Transverse colon (tissue), 3 donors: ENCODE data around the gene HOXA1.

Experiments
- EP300 ChIP-seq: sonication (generic); formaldehyde crosslinking; IDR thresholded peaks from one replicate; pipeline ENCODE4 v1.6.1; 2017; ENCODE audit warnings: antibody characterized with exemption, low read depth
- TF ChIP-seq, protein P1 (sequence below), 5 experiments: fragments of 200-600 bp in 3 of 5; fragments of 450-650 bp in 2 of 5; sonication (generic) in 3 of 5; IDR thresholded peaks; 1 replicate in 2 of 5; 2 replicates in 3 of 5; pipeline ENCODE4 v1.5.1; 2016 to 2017; ENCODE audit warnings: antibody characterized with exemption in 5 of 5, inconsistent platforms in 3 of 5, mild to moderate bottlenecking in 2 of 5, moderate library complexity in 1 of 5

DNA sequence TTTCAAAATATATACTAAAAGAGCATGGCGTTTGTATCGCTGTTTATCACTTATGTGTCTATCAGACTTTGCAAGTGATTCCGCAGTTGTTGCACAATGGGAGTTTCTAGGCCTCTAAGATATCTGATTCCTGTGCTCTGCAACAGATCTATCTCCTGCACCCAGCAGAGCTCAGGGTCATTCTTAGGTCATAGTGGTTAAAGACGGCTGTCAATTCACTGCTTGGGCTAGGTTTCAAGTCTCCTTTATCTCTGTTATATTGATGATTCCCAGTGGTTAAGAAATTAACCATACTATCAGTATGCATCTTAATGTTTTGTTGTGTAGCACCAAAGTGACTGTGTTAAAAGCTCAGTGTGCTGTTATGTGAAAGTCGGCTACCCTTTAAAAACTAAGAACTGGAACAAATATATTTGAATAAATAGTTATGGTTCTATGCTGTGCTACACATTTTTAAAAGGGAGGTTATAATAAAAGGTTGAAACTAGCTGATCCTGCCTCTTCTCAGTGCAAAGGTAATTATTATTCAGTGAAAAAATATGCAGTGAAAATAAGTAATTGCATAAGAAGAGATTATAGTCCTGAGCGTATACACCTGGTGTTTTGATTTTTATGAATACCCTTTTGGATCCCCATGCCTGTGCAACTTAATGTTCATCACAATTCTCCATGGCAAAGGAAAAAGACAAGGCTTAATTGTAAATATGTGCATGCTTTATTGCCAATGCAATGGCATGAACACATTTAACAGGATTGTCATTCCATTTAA is 24.0 kb downstream of the HOXA1 start:
- TF ChIP-seq, protein P1, sequence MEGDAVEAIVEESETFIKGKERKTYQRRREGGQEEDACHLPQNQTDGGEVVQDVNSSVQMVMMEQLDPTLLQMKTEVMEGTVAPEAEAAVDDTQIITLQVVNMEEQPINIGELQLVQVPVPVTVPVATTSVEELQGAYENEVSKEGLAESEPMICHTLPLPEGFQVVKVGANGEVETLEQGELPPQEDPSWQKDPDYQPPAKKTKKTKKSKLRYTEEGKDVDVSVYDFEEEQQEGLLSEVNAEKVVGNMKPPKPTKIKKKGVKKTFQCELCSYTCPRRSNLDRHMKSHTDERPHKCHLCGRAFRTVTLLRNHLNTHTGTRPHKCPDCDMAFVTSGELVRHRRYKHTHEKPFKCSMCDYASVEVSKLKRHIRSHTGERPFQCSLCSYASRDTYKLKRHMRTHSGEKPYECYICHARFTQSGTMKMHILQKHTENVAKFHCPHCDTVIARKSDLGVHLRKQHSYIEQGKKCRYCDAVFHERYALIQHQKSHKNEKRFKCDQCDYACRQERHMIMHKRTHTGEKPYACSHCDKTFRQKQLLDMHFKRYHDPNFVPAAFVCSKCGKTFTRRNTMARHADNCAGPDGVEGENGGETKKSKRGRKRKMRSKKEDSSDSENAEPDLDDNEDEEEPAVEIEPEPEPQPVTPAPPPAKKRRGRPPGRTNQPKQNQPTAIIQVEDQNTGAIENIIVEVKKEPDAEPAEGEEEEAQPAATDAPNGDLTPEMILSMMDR (IDR thresholded peaks at IDR 0.05), result no peak
- TF ChIP-seq EP300, result no peak
